Superior temporal gyrus (tissue), 1 donor: ENCODE measurements around the gene SPCS3.
"Not testable (repeated sequence)": the region's sequence is repeated elsewhere in the genome, so short reads cannot be mapped to it uniquely, and the experiment has no call there.

Experiments
- DNase-seq: peaks from one replicate; pipeline ENCODE4 v3.0.0-alpha.2; 2016; ENCODE audit errors: extremely low spot score

Gene SPCS3

GRCh38 chr4:176319704-176320339 is at the start of gene SPCS3:
SPCS3 (plus strand) TSS chr4:176319966; CDS start chr4:176320077, 111 bp downstream.
- peak; percentile 98 for DNase-seq

- DNase-seq = no peak
Measured at GRCh38 chr4:176270669-176271068, 49.1 kb upstream of the SPCS3 start.

GRCh38 chr4:176271749-176272148 is 48.0 kb upstream of the SPCS3 start:
- no peak for DNase-seq

- no peak for DNase-seq
Measured at GRCh38 chr4:176272799-176273198, 47.0 kb upstream of the SPCS3 start.

- DNase-seq = no peak
Measured at GRCh38 chr4:176273736-176274135, 46.0 kb upstream of the SPCS3 start.

GRCh38 chr4:176274441-176274840 is 45.3 kb upstream of the SPCS3 start:
- no peak for DNase-seq

- no peak for DNase-seq
Measured at GRCh38 chr4:176276710-176277109, 43.1 kb upstream of the SPCS3 start.

- peak; percentile 67 for DNase-seq
Measured at GRCh38 chr4:176277162-176277904, 42.4 kb upstream of the SPCS3 start.

- DNase-seq = not testable (repeated sequence)
Measured at GRCh38 chr4:176279560-176279959, 40.2 kb upstream of the SPCS3 start.

GRCh38 chr4:176286728-176287127 is 33.0 kb upstream of the SPCS3 start:
- DNase-seq = no peak

GRCh38 chr4:176287546-176287945 is 32.2 kb upstream of the SPCS3 start:
- DNase-seq = no peak

- DNase-seq = no peak
Measured at GRCh38 chr4:176288020-176288419, 31.7 kb upstream of the SPCS3 start.

- no peak for DNase-seq
Measured at GRCh38 chr4:176289561-176289960, 30.2 kb upstream of the SPCS3 start.

- DNase-seq = no peak
Measured at GRCh38 chr4:176290520-176290919, 29.2 kb upstream of the SPCS3 start.

GRCh38 chr4:176291748-176292147 is 28.0 kb upstream of the SPCS3 start:
- DNase-seq = no peak

GRCh38 chr4:176292920-176293319 is 26.8 kb upstream of the SPCS3 start:
- no peak for DNase-seq

GRCh38 chr4:176293660-176294059 is 26.1 kb upstream of the SPCS3 start:
- no peak for DNase-seq

GRCh38 chr4:176295907-176296306 is 23.9 kb upstream of the SPCS3 start:
- DNase-seq = not testable (repeated sequence)

GRCh38 chr4:176298664-176299063 is 21.1 kb upstream of the SPCS3 start:
- DNase-seq = no peak

- DNase-seq = no peak
Measured at GRCh38 chr4:176300036-176300435, 19.7 kb upstream of the SPCS3 start.

GRCh38 chr4:176300565-176300964 is 19.2 kb upstream of the SPCS3 start:
- DNase-seq = no peak

GRCh38 chr4:176302283-176303275 is 17.2 kb upstream of the SPCS3 start:
- DNase-seq = no peak
